Effector CD4-positive, alpha-beta T cell (primary cell): ENCODE measurements around the gene RAX2.
"Not testable (repeated sequence)": the region's sequence is repeated elsewhere in the genome, so short reads cannot be mapped to it uniquely, and the experiment has no call there.

Experiments used
- DNase-seq: peaks from one replicate; pipeline ENCODE4 v3.0.0-alpha.2; 2020

The RAX2 gene

DNA sequence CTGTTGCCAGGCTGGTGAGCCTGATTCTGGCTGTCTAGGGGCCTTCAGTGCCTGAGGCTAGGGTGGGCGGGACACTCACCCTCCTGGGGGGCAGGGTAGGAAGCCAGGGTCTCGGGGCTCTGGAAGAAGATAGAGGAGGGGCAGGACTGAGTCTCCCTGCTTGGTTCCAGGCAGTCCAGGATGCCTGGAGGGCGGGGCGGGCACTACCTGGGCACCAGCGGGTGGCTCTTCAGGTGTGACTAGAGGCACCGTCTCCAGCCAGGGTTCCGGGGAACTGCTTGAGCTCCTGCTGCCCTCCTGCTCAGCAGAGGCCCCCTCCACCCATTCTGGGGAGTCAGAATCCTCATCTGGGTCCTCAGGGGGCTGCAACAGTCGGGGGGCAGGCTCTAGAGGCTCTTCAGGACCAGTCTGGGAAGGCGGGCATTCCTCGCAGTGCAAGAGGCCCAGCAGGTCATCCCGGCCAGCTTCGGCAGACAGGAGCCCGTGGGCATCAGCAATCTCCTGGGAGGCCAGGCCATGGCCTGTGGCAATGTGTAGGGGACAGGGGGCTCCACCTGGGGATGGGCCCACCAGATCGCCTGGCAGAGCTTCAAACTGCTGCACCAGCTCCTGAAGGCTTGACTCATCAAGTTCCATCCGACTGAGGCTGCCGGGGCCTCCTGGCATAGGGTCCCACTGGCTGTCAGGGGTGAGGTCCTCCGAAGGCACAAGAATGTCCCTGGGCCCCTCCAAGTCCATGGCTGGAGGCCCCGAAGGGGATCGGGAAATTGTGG lies 12.4 kb downstream of the RAX2 start:
- DNase-seq: no peak

DNA sequence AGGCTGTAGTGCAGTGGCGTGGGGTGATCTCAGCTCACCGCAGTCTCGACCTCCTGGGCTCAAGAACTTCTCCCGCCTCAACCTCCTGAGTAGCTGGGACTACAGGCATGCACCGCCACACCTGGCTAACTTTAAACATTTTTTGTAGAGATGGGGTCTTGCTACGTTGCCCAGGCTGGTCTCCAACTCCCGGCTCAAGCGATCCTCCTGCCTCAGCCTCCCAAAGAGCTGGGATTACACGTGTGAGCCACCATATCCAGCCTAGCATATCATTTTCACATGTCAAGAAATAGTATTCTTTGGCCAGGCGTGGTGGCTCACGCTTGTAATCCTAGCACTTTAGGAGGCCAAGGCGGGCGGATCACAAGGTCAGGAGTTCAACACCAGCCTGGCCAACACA lies 13.7 kb downstream of the RAX2 start:
- not testable (repeated sequence) for DNase-seq

DNA sequence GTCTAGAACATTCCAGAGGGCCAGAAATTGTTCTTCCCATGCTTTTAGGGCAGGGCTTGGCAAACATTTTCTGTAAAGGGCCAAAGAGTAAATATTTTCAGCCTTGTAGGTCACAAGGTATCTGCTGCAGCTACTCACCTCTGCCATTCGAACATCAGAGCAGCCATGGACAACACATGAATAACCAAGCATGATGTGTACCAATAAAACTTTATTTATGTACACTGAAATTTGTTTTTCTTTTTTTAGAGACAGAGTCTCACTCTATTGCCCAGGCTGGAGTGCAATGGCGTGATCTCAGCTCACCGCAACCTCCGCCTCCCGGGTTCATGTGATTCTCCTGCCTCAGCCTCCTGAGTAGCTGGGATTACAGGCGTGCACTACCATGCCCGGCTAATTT lies 14.3 kb downstream of the RAX2 start:
- DNase-seq: not testable (repeated sequence)

DNA sequence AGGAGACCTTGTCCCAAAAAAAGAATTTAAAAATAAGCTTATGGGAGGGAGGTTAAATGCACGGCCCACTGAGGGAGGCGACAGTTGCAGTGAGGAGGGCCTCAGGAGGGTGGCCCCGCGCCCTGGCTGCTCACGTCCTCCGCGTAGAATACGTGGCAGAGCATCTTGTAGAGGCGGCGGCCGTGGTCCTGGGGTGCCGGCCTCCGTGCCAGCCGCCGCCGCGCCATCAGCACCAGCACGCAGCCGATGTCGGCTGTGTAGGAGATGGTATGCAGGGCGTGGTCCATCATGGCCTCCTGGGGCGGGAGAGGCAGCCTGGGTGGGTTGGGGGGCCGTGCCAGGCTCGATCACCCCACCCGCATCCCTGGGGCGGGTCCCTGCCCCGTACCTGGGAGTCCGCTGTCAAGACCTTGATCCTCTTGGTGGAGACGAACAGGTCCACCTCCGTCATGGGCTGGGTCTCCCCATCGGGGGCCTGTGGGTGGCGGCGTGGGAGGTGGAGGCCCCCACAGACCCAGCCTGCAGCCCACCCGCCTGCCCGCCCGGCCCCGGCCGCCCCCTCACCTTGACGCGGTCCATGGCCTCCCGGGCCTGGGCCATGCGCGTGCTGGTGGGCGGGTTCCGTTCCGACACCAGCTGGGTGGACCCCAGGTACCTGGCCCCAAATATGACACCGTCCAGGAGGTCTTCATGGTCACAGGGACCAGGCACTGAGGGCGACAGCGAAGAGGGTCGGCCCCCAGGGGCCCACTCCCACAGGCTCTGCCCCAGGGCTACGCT lies 18.2 kb downstream of the RAX2 start:
- DNase-seq: no peak

DNA sequence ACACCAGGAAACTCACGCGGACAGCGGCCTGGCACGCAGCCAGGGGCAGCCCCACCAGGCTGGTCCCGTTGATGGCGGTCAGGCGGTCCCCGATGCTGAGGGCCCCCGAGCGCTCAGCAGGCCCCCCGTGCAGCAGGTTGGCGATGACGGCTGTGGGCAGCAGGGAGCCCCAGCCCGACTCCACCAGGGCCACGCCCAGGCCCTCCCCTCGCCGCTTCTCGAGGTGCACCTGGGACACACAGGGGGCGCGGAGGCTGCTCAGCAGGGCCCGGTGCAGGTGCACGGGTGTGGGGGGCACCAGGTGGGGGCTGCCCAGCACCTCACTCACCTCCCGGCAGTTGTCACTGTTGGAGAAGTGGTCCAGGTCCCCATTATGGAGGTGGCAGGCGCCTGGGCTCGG lies 19.5 kb downstream of the RAX2 start:
- DNase-seq: no peak

DNA sequence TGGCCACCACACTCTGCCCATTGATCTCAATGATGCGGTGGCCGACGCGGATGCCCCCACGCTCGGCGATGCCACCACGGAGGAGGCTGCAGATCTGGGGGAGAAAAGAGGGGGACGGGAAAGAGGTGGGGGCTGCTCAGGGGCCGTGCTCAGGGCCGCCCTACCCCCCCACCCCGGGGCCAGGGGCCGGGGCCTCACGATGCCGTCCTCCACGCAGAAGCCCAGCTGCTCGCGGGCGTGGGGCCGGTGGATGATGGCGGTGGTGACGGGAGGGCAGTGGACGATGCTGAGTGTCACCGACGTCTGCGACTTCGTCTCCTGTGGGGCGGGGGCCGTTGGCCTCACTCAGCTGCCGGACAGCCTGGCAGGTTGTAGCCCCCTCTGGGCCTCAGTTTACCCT lies 20.8 kb downstream of the RAX2 start:
- DNase-seq: no peak

DNA sequence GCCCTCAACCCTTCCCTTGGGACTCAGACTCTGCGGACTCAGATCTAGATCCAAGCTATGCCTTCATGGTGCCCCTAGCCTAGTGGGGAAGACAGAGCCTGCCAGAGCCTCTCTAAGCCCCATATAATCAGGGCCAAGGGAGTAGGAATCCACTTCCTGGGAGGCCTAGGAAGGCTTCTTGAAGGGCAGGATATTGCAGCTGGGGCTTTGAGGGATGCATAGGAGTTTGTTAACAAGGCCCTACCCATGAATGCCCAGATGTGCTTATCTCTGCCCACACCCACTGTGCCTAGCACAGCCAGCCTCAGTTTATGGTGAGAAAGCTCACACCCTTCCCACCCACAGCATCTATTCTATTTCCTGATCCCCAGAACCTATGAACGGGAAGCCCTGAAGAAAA lies 21.8 kb downstream of the RAX2 start:
- DNase-seq: no peak

DNA sequence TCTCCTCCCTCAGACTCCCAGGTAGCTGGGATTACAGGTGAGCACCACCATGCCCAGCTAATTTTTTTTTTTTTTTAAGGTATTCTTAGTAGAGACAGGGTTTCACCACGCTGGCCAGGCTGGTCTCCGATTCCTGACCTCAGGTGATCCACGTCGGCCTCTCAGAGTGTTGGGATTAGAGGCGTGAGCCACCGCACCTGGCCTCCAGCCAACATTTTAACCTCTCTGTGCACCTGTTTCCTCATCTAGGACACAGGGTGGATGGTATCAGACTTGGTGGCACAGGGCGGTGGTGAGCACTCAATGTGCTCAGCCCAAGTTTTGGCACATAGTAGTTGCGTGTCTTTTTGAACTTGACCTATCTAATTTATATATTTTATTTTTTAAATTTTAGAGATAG lies 23.1 kb downstream of the RAX2 start:
- DNase-seq: no peak

DNA sequence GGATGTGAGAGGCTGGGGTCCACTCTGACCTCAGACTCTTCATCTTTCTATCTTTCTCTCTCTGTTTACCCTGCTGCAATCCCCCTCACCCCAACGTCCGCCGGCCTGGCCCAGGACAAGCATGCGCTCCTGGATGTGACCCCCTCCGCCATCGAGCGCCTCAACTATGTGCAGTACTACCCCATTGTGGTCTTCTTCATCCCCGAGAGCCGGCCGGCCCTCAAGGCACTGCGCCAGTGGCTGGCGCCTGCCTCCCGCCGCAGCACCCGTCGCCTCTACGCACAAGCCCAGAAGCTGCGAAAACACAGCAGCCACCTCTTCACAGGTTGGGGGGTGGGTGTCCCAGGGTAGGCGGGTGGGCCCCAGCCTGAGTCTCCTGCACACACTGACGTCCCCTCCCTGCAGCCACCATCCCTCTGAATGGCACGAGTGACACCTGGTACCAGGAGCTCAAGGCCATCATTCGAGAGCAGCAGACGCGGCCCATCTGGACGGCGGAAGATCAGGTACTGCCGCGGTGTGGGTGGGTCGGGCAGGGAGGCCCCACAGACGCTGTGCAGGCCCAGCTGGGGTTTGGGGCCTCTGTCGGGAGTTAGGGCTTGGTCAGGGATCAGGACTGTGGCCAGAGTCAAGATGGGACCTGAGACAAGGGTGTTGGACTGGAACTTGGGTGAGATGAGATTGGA lies 25.5 kb downstream of the RAX2 start:
- DNase-seq: no peak

DNA sequence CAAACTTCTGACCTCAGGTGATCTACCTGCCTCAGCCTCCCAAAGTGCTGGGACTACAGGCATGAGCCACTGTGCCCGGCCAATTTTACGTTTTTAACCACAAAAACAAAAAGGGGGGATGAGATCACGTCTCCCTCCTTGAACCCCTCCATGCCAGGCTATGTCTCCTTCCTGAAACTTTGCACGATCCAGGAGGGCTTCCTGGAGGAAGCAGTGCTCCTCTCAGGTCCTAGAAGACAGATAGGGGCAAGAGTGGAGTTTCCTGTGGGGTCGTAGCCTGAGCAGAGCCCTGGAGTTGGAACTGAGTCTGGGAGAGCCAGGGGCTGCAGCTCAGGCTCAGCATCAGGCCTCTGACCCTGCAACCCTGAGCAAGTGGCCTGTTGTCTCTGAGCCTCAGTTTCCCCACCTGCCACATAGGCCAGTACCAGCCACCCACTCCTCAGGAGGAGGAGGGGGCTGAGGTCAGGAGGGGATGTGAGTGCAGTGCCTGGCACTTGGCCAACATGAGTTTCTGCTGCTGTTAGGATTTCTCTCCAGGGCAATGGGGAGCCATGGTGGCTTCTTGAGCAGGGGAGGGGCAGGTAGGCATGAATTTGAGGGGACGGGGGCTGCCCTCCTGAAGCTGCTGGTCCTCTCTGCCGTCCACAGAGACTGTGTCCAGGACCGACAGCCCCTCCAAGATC lies 26.5 kb downstream of the RAX2 start:
- DNase-seq: no peak

DNA sequence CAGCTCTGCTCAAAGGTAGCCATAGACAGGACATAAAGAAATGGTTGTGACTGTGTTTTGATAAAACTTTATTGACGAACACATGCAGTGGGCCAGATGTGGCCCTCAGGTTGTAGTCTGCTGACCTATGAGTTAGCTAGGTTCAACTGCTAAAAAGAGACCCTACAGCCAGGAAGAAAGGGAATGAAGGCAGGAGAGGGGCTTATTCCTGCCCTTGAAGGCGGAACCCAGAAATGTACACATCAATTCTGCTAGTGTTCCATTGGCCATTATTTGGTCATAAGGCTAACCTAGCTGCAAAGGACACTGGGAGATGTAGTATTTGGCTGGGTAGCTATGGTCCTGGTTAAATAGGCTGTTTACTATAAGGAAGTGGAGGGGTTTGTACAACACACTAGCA lies 28.5 kb downstream of the RAX2 start:
- no peak for DNase-seq

DNA sequence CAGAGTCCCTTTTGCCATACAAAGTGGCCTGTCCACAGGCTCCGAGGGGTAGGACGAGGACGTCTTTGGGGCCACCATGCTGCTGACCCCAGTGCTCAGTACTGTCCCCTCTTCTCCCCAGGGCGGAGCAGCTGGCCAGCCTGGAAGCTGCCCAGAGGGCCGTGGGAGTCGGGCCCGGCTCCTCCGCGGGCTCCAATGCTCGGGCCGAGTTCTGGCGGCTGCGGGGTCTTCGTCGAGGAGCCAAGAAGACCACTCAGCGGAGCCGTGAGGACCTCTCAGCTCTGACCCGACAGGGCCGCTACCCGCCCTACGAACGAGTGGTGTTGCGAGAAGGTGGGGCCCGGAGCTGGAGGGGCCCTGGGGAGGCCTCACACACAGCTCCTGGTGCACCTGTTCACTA lies 31.6 kb downstream of the RAX2 start:
- no peak for DNase-seq

DNA sequence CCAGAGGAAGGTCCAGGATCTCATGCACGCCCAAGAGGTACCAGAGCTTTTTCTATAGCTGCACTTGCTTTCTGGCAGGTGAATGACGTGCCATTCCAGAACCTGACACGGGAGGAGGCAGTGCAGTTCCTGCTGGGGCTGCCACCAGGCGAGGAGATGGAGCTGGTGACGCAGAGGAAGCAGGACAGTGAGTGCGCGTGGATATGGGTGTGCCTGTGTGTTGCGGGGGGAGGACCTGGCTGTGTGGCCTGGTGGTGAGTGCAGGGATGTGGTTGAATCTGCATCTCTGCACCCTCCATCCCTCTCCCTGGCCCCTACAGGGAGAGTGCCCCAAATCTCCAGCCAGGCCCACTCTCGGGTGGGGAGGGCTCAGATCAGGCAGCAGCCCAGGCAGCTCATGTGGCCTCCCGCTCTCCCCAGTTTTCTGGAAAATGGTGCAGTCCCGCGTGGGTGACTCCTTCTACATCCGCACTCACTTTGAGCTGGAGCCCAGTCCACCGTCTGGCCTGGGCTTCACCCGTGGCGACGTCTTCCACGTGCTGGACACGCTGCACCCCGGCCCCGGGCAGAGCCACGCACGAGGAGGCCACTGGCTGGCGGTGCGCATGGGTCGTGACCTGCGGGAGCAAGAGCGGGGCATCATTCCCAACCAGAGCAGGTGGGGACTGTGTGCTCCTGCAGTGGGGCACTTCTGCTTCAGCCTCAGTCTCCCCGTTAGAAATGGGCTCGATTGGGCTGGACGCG lies 33.4 kb downstream of the RAX2 start:
- DNase-seq: no peak

DNA sequence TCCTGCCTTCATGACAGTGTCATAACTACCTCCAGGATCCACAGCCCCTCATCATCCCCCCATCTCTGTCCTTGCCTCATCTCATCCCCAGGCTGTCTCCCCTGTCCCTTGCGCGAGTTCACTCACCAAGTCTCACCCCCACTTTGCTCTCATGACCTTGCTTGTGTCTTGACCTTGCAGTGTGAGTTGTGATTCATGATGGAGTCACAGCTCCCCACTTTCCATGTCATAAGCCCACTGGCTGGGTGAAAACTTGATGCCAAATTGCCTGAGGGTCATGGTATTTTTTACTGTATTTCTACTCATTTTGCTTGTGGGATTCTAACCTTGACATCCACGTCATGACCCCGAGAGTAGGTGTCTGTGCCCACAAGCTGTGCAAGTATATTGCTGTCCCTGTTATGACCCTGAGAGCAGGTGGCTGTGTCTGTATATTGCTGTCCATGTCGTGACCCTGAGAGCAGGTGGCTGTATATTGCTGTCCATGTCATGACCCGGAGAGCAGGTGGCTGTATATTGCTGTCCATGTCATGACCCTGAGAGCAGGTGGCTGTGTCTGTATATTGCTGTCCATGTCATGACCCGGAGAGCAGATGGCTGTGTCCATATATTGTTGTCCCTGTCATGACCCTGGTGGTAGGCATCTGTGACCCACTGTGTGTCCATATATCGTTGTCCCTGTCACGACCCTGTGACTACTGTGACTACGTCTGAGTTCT lies 34.4 kb downstream of the RAX2 start:
- no peak for DNase-seq

DNA sequence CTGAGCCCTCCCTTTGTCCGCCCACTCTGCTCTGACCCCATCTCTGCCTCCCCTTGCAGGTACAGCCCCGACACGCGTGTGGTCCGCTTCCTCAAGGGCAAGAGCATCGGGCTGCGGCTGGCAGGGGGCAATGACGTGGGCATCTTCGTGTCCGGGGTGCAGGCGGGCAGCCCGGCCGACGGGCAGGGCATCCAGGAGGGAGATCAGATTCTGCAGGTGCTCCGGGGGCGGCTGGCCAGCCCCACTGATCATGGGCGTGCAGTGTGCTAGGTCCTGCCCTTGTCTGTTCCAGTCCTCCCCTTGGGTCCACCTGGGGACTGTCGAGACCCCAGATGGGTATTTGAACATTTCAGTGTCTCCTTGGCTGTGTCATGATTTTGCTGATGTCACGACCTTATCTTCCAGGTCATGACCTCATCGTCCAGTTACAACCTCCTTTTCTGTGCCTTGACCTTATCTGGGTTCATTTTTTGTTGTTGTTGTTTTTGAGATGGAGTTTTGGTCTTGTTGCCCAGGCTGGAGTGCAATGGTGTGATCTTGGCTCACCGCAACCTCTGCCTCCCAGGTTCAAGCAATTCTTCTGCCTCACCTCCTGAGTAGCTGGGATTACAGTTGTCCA lies 35.8 kb downstream of the RAX2 start:
- no peak for DNase-seq

DNA sequence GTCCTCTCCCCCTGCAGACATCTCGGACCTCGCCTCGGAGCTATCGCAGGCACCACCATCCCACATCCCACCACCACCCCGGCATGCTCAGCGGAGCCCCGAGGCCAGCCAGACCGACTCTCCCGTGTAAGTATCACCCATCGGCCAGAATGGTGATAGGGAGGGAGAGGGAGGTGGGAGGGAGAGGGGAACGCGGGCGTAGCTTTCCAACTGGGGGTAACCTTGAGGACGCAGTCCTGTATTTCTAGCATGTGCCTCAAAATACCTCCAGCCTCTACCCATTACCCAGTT lies 37.8 kb downstream of the RAX2 start:
- no peak for DNase-seq

DNA sequence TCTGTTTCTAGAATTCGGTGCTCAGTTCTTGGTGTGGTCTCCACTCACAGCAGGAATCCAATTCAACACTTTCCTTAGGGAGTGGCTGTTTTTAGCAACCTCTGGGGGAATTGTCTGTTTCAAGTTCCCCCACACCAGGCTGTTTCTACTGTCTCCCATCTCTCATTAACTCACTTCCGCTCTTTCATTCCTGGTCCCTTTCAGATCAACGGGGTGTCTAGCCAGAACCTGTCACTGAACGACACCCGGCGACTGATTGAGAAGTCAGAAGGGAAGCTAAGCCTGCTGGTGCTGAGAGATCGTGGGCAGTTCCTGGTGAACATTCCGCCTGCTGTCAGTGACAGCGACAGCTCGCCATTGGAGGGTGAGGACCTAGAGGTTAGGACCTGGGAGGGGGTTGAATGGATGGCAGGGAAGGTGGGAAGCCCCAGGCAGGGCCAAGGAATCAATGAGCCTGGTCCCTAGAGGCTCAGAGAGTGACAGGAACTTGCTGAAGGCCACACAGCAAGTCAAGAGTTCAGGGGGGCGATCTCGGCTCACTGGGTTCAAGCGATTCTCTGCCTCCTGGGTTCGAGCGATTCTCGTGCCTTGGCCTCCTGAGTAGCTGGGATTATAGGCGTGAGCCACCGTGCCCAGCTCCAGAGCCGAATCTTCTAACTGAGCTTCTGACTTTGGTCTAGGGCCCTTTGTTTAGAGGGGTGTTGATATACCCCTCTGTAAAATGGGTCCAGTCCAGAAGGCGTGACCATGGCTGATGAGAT lies 38.3 kb downstream of the RAX2 start:
- DNase-seq: no peak

DNA sequence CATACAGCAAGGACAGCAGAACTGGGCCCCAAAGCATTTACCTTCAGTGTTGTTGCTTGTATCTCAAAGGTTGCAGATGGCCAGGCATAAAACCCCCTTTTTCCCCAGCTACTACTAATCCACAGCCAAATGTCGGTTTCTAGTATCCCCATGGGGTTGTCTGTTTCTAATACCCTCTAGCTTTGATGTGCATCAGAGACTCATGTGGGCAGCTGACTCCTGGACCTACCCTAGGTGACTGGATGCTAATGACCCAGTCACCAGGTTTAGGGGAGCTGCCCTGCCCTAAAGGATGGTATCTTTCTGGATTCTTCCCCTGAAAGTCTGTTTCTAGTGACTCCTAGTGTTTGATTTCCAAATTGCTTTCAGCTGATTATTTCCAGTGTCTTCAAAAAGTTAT lies 39.9 kb downstream of the RAX2 start:
- no peak for DNase-seq

DNA sequence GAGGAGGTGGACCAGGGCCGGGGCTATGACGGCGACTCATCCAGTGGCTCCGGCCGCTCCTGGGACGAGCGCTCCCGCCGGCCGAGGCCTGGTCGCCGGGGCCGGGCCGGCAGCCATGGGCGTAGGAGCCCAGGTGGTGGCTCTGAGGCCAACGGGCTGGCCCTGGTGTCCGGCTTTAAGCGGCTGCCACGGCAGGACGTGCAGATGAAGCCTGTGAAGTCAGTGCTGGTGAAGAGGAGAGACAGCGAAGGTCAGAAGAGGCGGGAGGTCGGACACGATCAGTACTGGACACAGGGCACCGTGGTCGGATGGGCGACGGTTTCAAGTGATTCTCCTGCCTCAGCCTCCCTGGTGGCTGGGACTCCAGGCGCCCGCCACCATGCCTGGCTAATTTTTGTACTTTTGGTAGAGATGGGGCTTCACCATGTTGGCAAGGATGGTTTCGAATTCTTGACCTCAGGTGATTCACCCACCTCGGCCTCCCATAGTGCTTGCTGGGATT lies 41.5 kb downstream of the RAX2 start:
- no peak for DNase-seq

DNA sequence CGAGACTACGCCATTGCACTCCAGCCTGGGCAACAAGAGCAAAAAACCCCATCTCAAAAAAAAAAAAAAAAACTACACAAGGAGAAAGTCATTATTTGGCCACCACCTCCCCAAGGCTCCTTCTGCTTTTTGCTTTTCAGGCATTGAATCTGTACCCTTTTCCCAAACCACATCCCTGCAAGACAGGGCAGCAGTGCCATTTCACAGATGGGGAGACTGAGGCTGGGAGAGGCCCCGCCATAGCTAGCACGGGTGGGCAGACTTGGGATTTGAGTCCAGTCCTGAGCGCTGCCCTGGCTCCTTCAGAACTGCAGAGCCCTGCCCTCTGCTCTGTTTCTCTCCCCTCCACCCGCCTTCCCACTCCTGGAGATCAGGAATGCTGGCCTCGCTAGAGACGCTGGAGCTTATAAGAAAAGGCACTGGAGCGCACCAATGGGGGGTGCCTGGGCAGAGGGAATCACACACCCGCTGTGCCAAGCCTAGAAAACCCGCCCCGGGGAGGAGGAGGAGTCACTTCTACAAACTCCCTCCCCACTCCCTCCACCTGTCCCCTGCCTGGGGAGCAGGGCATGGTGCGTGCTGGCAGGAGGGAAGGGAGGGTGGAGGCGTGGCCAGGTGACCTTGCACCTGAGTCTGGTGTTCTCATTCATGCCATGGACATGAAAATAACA lies 46.3 kb downstream of the RAX2 start:
- DNase-seq: no peak
